GM10248 (cell line): ENCODE data around the gene SLC4A11.

ENCODE experiments used
- CTCF ChIA-PET: fragments of 300-600 bp; sonication (Branson Sonifier 250); formaldehyde crosslinking; extraction: SDS; loops from one replicate; lab custom pipeline; 2021; ENCODE audit warnings: antibody characterized with exemption; lab: Yijun Ruan, JAX
- POLR2A ChIA-PET: fragments of 350-650 bp; sonication (Branson Sonifier 250); formaldehyde crosslinking; extraction: SDS; loops from one replicate; lab custom pipeline; 2020; ENCODE audit warnings: antibody characterized with exemption; lab: Yijun Ruan, JAX
- DNase-seq: peaks from one replicate; pipeline ENCODE4 v3.0.0; 2012; ENCODE audit errors: extremely low spot score
- CTCF ChIP-seq: IDR thresholded peaks from 2 replicates; pipeline ENCODE4 v1.5.1; 2012; ENCODE audit warnings: mild to moderate bottlenecking, low read depth; ENCODE audit errors: extremely low read depth, missing control alignments, control extremely low read depth

SLC4A11 gene

GRCh38 chr20:3209946-3210317, 29.1 kb downstream of the SLC4A11 start:
- ChIA-PET CTCF (interaction anchor here (0.5 to 3.7 kb wide), 5 partner anchors 9 to 157 kb away, joined by 3 to 20 read pairs (median 11); no protein-coding TSS in a partner anchor), POLR2A (interaction anchor here (0.6 kb wide), 1 partner anchor 646 kb away, joined by 3 read pairs; no protein-coding TSS in a partner anchor)
- no peak for DNase-seq
- TF ChIP-seq CTCF = no peak

- POLR2A ChIA-PET = no interaction called here
- no peak for TF ChIP-seq CTCF
- DNase-seq = peak; percentile 86
- CTCF ChIA-PET = interaction anchor here (1.0 to 3.7 kb wide), 5 partner anchors 9 to 156 kb away, joined by 3 to 20 read pairs (median 11); no protein-coding TSS in a partner anchor
Measured at GRCh38 chr20:3209257-3209945, 29.6 kb downstream of the SLC4A11 start, which contains the start of gene ITPA. ITPA (plus strand) TSS chr20:3209498; CDS start chr20:3209552, 54 bp downstream.

- DNase-seq = no peak
- TF ChIP-seq CTCF = no peak
- CTCF ChIA-PET = interaction anchor here (1.1 to 3.7 kb wide), 4 partner anchors 10 to 155 kb away, joined by 3 to 20 read pairs (median 14); no protein-coding TSS in a partner anchor
- POLR2A ChIA-PET = no interaction called here
Measured at GRCh38 chr20:3208786-3209256, 30.2 kb downstream of the SLC4A11 start.

GRCh38 chr20:3204124-3204794, 34.7 kb downstream of the SLC4A11 start, which contains the start of gene DDRGK1:
DDRGK1 (minus strand) TSS chr20:3204682; CDS start chr20:3204627, 55 bp downstream.
- DNase-seq = peak; percentile 93
- ChIA-PET POLR2A (no interaction called here), CTCF (interaction anchor here (1.3 to 1.8 kb wide), 2 partner anchors 9 to 15 kb away, joined by 3 to 6 read pairs; no protein-coding TSS in a partner anchor)
- TF ChIP-seq CTCF = no peak

GRCh38 chr20:3203315-3204123, 35.5 kb downstream of the SLC4A11 start:
- ChIA-PET POLR2A (no interaction called here), CTCF (interaction anchor here (1.2 to 1.8 kb wide), 3 partner anchors 10 to 16 kb away, joined by 3 to 6 read pairs (median 3); no protein-coding TSS in a partner anchor)
- DNase-seq = peak; percentile 58
- no peak for TF ChIP-seq CTCF

- POLR2A ChIA-PET = no interaction called here
- CTCF ChIA-PET = interaction anchor here (1.2 to 1.8 kb wide), 3 partner anchors 11 to 16 kb away, joined by 3 to 6 read pairs (median 3); no protein-coding TSS in a partner anchor
- DNase-seq = no peak
- TF ChIP-seq CTCF = no peak
Measured at GRCh38 chr20:3202965-3203314, 36.0 kb downstream of the SLC4A11 start.
